Activated CD4-positive, alpha-beta T cell treated with anti-CD3 and anti-CD28 coated beads for 48 hours (primary cell): ENCODE results near the gene ARL10.
"Not testable (repeated sequence)": the region's sequence is repeated elsewhere in the genome, so short reads cannot be mapped to it uniquely, and the experiment has no call there.

Experiments used
- DNase-seq: peaks from one replicate; pipeline ENCODE4 v3.0.0-alpha.2; 2020

Gene ARL10

GRCh38 chr5:176389135-176390123 lies 24.1 kb downstream of the ARL10 start:
- no peak for DNase-seq

DNA sequence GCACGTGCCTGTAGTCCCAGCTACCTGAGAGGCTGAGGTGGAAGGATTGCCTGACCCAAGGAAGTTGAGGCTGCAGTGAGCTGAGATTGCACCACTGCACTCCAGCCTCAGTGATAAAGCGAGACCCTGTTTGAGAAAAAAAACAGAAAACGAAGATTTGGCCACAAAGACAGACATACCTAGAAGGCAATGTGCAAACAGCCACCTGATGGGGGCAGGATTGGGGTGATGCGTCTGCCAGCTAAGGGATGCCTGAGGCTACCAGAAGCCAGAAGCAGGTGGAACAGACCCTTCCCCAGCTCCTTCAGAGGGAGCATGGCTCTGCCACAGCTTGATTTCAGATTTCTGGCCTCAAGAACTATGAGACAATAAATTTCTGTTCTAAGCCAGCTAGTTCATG lies 26.2 kb downstream of the ARL10 start:
- DNase-seq: no peak

GRCh38 chr5:176391999-176392398 lies 26.7 kb downstream of the ARL10 start:
- no peak for DNase-seq

DNA sequence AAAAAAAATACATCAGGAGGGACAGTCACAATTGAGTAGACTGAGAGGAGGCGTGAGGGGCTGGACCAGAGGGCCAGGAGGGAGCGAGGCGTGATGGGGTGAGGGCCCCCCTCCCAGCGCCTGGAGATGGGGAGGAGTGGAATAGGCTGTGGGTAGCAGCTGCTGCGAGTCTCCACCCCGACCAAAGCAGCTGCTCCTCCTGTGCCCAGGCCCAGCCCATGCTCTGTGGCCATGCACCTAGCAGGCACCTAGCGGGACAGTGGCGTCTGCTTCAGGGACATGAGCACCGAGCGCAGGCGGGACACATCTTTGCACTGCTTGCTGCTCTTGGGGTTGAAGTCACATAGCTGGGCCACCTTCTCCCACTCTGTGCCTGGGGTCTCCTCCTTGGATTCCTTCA lies 27.2 kb downstream of the ARL10 start:
- no peak for DNase-seq

DNA sequence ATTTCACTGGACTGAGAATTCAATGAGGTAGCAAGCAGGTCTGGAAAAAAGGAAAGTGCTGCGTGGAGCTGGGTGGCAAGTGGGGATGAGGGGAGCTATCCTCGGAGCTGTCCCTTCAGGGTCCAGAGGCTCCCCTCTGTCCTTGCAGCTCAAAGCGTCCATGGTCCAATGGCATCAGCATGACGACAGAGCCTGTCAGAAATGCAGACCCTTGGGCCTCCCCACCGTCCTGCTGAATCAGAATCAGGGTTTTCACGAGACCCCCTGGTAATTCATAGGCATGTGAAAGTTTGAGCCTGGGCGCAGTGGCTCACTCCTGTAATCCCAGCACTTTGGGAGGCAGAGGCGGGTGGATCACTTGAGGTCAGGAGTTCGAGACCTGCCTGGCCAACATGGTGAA lies 28.8 kb downstream of the ARL10 start:
- DNase-seq: no peak

- DNase-seq: no peak
These were observed 29.8 kb downstream of the ARL10 start for GRCh38 chr5:176394881-176395675.

- DNase-seq: no peak
These were observed 31.0 kb downstream of the ARL10 start for GRCh38 chr5:176396330-176396729.

DNA sequence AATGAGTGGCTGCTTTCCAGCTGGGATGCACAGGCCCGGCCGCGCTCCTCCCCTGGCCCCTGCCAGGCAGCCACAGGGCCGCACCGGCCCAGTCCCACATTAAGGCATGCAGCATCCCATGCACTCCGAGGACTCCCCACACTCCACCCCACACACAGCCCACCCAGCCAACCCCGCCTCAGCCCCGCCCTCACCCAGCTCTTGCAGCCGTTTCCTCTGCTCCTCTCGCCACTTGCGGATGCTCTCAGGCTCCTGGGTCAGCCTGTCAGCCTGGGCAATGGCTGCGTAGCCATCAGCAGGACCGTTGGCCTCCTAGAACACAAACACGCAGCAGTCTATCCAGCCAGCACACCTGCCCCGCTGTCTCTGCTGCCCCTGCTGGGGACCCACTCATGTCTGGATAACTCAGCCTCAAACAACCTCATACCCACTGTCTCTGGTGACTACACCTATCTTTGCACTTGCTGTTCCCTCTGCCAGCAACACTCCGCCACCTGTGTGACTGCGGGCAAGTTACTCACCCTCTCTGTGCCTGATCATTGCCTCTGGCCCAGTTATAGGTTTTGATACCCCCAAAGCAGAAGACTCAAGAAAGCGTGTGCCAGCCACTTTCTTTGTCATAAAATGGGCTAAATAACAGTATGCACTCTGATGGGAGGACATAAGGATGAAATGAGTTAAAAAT lies 32.6 kb downstream of the ARL10 start:
- no peak for DNase-seq

DNA sequence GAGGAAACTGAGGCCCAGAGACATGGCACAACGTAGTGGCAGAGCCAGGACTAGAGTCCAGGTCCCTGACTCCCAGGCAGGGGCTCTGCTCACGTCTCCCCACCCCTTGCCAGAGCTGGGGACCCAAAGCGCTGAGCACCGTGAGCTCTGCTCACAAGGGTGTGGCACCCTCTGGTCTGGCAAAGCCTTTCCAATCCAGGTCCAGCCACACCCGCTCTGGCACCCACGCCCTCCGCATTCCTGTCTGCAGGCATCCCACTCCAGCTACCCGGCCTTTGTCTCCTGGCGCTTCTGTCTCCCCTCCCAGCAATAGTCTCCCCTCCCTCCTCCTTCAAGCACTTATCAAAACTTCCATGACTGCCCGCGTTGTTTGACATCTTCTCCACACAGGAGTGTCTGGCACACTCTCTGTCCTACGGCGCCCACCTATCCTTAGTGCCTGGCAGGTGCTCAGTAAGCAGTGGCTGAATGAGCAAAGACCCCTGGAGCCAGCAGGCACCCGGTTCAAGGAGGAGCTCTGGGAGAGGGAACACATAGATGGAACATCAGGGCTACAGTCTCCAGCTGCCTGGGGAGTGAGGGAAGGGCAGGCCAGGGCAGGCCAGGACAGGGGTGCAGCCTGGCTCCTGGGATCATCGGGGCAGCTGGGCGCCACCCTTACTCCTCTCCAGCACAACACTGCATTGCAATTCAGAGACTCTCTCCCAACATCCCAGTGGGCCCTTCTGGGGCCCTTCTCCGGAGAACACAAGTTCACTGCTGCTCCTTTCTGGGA lies 35.3 kb downstream of the ARL10 start:
- no peak for DNase-seq

GRCh38 chr5:176401281-176402205 lies 36.3 kb downstream of the ARL10 start:
- no peak for DNase-seq

- no peak for DNase-seq
These were observed 40.6 kb downstream of the ARL10 start for GRCh38 chr5:176405656-176406435.

- no peak for DNase-seq
These were observed 41.3 kb downstream of the ARL10 start for GRCh38 chr5:176406436-176407052.

- DNase-seq: no peak
These were observed 42.4 kb downstream of the ARL10 start for GRCh38 chr5:176407456-176408251.

DNA sequence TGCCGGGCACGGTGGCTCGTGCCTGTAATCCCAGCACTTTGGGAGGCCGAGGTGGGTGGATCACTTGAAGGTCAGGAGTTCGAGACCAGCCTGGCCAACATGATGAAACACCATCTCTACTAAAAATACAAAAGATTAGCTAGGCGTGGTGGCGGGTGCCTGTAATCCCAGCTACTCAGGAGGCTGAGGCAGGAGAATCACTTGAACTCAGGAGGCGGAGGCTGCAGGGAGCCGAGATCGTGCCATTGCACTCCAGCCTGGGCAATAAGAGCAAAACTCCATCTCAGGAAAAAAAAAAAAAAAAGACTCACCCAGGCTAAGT lies 42.9 kb downstream of the ARL10 start:
- DNase-seq: not testable (repeated sequence)

- no peak for DNase-seq
These were observed 43.3 kb downstream of the ARL10 start for GRCh38 chr5:176408590-176408989.

GRCh38 chr5:176409765-176410164 lies 44.5 kb downstream of the ARL10 start:
- DNase-seq: no peak

DNA sequence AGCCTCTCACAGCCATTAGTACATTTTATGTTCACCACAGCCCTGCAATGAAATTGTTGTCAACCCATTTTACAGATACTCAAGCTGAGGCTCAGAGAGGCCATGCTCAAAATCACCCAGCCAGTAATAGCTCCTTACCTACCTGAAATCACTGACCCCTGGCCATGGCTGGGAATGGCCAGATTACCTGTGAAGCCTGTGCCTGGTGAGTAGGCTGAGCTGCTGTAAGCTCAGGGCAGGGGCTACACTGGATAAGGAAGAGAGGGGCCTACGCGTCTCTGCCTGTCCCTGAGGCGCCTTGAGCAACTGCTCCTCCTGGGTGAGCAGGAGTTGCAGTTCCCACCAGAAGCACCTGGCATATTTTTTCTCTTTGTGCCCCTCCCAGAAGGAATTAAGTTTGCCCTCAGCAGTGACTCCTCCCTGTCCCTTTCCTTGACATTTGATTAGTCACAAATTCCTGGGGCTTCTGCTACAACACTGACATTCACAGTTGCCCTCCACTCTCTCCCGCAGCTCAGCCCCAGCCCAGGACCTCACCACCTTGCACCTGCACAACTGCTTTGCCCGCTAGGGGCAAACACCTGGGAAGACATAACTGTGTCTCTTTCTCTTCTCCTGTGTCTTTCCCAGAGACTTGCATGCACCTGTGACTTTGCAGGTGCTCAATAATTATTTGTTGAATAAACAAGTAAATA lies 45.3 kb downstream of the ARL10 start:
- DNase-seq: no peak

- DNase-seq: no peak
These were observed 47.4 kb downstream of the ARL10 start for GRCh38 chr5:176412517-176413254.
